ENCODE data around the gene ETV7.

DNA sequence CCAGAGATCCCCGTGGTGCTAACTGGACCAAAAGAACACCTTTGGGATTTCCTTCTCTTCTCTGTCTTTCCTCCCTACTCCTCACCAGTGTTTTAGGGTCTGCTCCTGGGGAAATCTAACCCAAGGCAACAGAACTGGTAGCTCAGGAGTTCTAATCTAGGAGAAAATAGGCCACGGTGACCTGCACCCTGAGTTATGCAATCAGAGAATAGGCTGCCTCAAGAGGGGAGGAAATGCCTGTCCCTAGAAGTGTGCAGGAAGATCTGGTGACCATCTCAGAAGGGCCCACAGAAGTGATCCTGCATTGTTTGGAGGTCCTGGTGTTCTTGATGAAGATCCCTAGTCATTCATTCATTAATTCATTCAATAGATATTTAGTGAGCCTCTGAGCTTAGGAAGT is 3.4 kb downstream of the ETV7 start:
- TF ChIP-seq, protein P1, sequence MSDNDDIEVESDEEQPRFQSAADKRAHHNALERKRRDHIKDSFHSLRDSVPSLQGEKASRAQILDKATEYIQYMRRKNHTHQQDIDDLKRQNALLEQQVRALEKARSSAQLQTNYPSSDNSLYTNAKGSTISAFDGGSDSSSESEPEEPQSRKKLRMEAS (IDR thresholded peaks at IDR 0.05): no peak
- TF ChIP-seq, protein P2, sequence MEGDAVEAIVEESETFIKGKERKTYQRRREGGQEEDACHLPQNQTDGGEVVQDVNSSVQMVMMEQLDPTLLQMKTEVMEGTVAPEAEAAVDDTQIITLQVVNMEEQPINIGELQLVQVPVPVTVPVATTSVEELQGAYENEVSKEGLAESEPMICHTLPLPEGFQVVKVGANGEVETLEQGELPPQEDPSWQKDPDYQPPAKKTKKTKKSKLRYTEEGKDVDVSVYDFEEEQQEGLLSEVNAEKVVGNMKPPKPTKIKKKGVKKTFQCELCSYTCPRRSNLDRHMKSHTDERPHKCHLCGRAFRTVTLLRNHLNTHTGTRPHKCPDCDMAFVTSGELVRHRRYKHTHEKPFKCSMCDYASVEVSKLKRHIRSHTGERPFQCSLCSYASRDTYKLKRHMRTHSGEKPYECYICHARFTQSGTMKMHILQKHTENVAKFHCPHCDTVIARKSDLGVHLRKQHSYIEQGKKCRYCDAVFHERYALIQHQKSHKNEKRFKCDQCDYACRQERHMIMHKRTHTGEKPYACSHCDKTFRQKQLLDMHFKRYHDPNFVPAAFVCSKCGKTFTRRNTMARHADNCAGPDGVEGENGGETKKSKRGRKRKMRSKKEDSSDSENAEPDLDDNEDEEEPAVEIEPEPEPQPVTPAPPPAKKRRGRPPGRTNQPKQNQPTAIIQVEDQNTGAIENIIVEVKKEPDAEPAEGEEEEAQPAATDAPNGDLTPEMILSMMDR (IDR thresholded peaks at IDR 0.05; ENCODE audit: low read depth, low read length, missing input control): no peak
- no peak for TF ChIP-seq TAF1 (conservative IDR thresholded peaks at IDR 0.05)

Measured in liver (tissue), 3 donors.